Measurements from ENCODE around the gene GSTA4. TPM values are rescaled to one million over a fixed set of nuclear protein-coding genes. Genes with fewer than 3 reads are reported as not detected.
"Not testable (repeated sequence)": the region's sequence is repeated elsewhere in the genome, so short reads cannot be mapped to it uniquely, and the experiment has no call there.

GSTA4 gene
- total RNA-seq, 4 donors from 2014 or later, result 7.9 to 22.1 (median 19.1) TPM

- DNase-seq (ENCODE audit: low spot score), result no peak
- TF ChIP-seq CTCF (IDR thresholded peaks at IDR 0.05), result no peak
- ATAC-seq (ENCODE audit: low FRiP score), result no peak
Observed at GRCh38 chr6:53014744-53015143, 19.7 kb upstream of the GSTA4 start.

DNA sequence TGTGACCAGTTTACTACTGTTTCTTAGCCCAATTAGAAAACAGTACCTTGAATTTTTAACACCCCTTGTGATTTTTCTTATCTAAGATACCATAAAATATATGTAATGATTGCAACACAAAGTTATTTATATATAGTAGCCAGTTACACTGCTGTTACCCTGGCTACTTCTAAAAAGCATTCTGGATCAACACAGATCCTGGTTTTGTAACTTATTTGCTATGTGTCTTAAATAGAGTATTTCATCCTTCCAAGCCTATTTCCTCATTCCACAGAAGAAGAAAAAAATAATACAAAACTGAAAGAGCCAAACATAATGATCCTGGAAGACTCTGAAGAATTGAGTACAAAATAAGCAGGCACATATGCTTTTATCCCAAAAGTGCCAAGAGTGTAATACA, 19.0 kb upstream of the GSTA4 start:
- TF ChIP-seq CTCF (IDR thresholded peaks at IDR 0.05), result no peak
- DNase-seq (ENCODE audit: low spot score) (no peak), ATAC-seq (ENCODE audit: low FRiP score) (no peak)

DNA sequence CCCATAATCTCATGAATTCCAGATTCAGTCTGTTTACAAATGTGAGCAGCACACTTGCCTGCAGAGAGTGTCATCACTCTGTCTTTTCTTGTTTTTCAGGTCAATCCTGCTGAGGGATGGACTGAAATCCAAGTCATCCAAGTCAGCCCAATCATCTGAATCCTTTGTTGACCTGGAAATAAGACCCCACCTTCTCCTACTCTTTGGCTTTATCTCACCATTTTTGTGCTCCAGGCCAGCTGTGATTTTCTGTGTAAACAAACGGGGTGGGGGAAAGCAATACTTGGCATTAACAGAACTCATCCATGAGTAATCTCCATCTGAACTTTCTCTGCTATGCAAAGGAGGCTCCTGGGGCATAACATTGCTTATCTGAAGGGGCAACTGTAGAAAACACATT, 16.9 kb upstream of the GSTA4 start:
- no peak for DNase-seq (ENCODE audit: low spot score)
- TF ChIP-seq CTCF (IDR thresholded peaks at IDR 0.05), result no peak
- ATAC-seq (ENCODE audit: low FRiP score), result no peak

GRCh38 chr6:53010504-53010903, 15.4 kb upstream of the GSTA4 start:
- no peak for ATAC-seq (ENCODE audit: low FRiP score)
- no peak for TF ChIP-seq CTCF (IDR thresholded peaks at IDR 0.05)

GRCh38 chr6:53009511-53009910, 14.4 kb upstream of the GSTA4 start:
- TF ChIP-seq CTCF (IDR thresholded peaks at IDR 0.05), result no peak
- no peak for ATAC-seq (ENCODE audit: low FRiP score)
- no peak for DNase-seq (ENCODE audit: low spot score)

More at GRCh38 chr6:53010504-53010903, 15.4 kb upstream of the GSTA4 start:
- DNase-seq (ENCODE audit: low spot score), result no peak

GRCh38 chr6:53009056-53009455, 14.0 kb upstream of the GSTA4 start:
- ATAC-seq (ENCODE audit: low FRiP score), result no peak
- no peak for DNase-seq (ENCODE audit: low spot score)
- no peak for TF ChIP-seq CTCF (IDR thresholded peaks at IDR 0.05)

DNA sequence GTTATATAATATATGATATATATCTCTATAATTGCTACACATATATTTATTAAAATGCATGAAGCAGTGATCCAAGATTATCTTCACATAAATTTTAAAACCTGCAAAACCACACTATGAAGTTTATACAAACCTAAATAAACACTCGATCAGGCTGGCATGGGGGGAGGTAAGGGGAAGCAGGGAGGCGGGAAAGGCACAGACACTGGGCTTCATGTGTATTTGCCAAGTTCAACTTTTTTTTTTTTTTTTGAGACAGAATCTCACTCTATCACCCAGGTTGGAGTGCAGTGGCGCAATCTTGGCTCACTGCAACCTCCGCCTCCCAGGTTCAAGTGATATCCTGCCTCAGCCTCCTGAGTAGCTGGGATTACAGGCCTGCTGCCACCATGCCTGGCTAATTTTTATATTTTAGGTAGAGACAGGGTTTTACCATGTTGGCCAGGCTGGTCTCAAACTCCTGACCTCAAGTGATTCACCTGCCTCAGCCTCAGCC, 13.2 kb upstream of the GSTA4 start:
- not testable (repeated sequence) for ATAC-seq (ENCODE audit: low FRiP score); DNase-seq (ENCODE audit: low spot score)

Measured in omental fat pad (tissue), 4 donors.